Measurements from ENCODE around the gene NXPE3.

Gene NXPE3

DNA sequence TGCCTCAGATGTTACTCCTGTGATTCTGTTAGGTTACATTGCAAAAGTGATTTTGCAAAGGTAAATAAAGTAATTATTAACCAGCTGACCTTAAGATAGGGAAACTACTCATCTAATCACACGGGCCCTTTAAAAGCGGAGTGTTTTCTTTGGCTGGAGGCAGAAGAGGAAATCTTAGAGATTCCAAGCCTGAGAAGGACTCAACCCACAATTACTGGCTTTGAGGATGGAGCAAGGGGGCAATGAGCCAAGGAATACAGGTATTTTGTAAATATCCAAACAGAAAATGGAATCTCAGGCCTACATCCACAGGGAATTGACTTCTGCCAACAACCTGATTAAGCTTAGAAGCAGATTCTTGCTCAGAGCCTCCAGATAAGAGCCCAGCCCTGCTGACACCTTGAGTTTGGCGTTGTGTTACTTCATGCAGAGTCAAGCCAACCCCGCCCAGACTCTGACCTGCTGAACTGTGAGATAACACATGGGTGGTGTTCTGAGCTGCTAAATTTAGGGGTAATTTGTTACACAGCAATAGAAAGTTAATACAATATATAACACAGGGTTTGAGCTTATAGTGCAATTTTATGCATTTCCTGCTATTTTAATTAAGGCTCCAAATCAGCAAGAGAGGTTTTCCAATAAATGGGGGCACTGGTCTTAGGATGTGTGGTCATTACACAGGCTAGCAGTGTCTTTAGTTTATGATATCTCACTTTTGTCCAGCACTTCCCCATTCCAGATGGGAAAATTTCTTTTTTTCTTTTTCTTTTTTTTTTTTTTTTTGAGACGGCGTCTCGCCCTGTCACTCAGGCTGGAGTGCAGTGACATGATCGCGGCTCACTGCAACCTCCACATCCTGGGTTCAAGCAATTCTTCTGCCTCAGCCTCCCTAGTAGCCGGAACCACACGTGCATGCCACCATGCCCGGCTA is 89.8 kb downstream of the NXPE3 start:
- DNase-seq, result no peak
- peaks cover 2% of the 10 kb centered on the region for H3K4me1 Mint-ChIP-seq
- peaks cover 6% of the 10 kb centered on the region for H3K27me3 Mint-ChIP-seq
- H3K27ac Mint-ChIP-seq, result no peak overlapping the region
- H3K36me3 Mint-ChIP-seq, result no peaks in the 10 kb centered on the region
- CTCF ChIA-PET, result interaction anchor here (0.6 to 1.1 kb wide), 2 partner anchors 346 to 357 kb away, joined by 3 to 4 read pairs; no protein-coding TSS in a partner anchor
- no peak overlapping the region for H3K4me3 Mint-ChIP-seq
- H3K9me3 Mint-ChIP-seq, result peaks cover 2% of the 10 kb centered on the region

DNA sequence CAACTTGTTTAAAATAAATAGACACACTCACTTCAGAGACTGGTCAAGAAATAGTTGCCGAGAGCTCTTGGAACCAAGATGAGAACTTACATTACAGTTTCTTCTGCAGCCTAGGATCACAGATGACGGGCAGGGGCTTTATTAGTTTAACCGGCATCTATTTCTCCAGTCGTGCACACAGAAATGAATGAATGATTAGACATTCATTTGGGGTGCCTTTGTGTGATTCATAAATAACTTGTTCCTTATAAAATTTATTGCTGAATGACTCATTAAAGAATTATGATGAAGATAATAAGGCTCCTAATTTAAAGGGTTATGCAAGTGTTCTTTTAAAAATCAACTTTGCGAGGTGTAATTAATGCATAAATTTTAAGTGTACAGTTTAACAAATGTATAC is 91.1 kb downstream of the NXPE3 start:
- CTCF ChIA-PET, result no interaction called here

DNA sequence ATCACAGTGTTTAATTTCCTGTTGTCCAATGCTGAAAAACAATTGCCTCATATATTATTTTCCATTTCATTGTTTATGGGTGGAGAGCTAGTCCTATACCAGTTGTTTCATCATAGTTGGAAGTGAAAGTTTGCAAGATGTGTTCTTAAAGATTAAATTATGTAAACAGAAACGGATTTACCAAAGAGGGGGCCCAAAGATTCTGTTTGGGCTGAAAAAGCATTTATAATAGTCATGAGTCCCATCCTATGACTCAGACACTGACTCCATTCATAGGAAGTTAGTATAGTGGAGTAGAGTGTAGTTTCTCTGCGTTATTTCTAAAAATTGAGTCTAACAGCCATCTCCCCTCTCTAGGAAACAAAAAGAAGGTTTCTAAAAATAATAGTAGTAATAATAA is 94.6 kb downstream of the NXPE3 start:
- no peak overlapping the region for H3K4me3 Mint-ChIP-seq
- no peaks in the 10 kb centered on the region for H3K4me1 Mint-ChIP-seq
- H3K27me3 Mint-ChIP-seq, result peaks cover 6% of the 10 kb centered on the region
- H3K9me3 Mint-ChIP-seq, result peaks cover 2% of the 10 kb centered on the region
- no peak for DNase-seq
- H3K27ac Mint-ChIP-seq, result no peak overlapping the region
- CTCF ChIA-PET, result no interaction called here
- no peaks in the 10 kb centered on the region for H3K36me3 Mint-ChIP-seq

More for the DNA sequence above, 91.1 kb downstream of the NXPE3 start:
- Mint-ChIP-seq H3K4me3 (no peak overlapping the region), H3K36me3 (no peaks in the 10 kb centered on the region), H3K27me3 (peaks cover 6% of the 10 kb centered on the region), H3K9me3 (peaks cover 2% of the 10 kb centered on the region), H3K27ac (no peak overlapping the region), H3K4me1 (no peaks in the 10 kb centered on the region)
- no peak for DNase-seq

DNA sequence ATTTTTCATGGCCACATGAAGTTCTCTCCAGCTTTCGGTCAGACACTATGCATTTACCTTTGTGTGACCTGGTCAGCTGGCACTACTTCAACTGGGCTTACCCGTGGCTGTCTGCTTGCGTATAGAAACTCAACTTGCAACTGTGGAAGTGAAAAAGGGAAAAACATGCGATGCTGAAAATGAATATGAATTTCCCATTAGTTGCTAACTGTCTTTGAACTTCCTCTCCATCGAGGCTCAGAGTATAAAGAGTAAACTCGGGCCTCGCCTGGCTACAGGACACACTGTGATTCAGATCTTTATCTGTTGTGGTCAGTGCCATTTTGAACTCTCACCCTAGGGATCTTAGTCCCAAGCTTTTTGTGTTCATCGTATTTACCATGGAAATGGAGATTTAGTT is 97.1 kb downstream of the NXPE3 start:
- CTCF ChIA-PET, result no interaction called here
- H3K27me3 Mint-ChIP-seq, result no peaks in the 10 kb centered on the region
- no peak overlapping the region for H3K27ac Mint-ChIP-seq
- peaks cover 2% of the 10 kb centered on the region for H3K9me3 Mint-ChIP-seq
- H3K4me1 Mint-ChIP-seq, result no peaks in the 10 kb centered on the region
- DNase-seq, result no peak
- H3K36me3 Mint-ChIP-seq, result no peaks in the 10 kb centered on the region
- no peak overlapping the region for H3K4me3 Mint-ChIP-seq
